RWPE2 (cell line): ENCODE results near the gene OSBP.

ENCODE experiments used
- ATAC-seq: fragments of 200-7000 bp; cut with Tn5 transposase; 3 replicates; pipeline ENCODE4 v1.9.1; 2021; ENCODE audit warnings: low read depth
- DNase-seq: peaks from one replicate; pipeline ENCODE4 v3.0.0-alpha.2; 2020; ENCODE audit warnings: low spot score
- H3K27ac ChIP-seq: fragments of 450-650 bp; 2 replicates; pipeline ENCODE4 v1.5.1; 2017; ENCODE audit warnings: mild to moderate bottlenecking; ENCODE audit not compliant: poor library complexity, severe bottlenecking
- H3K27me3 ChIP-seq: fragments of 250-450 bp; sonication (Bioruptor Pico); 2 replicates; pipeline ENCODE4 v1.5.1; 2021; ENCODE audit warnings: mild to moderate bottlenecking, moderate library complexity; ENCODE audit not compliant: insufficient read depth, poor library complexity, severe bottlenecking
- H3K36me3 ChIP-seq: fragments of 250-450 bp; sonication (Bioruptor Pico); 2 replicates; pipeline ENCODE4 v1.5.1; 2020; ENCODE audit warnings: low read depth, mild to moderate bottlenecking, moderate library complexity
- H3K4me1 ChIP-seq: fragments of 250-450 bp; sonication (Bioruptor Pico); 2 replicates; pipeline ENCODE4 v1.5.1; 2021; ENCODE audit warnings: mild to moderate bottlenecking, moderate library complexity; ENCODE audit not compliant: insufficient read depth, poor library complexity, severe bottlenecking
- H3K4me3 ChIP-seq: fragments of 250-450 bp; sonication (Bioruptor Pico); 2 replicates; pipeline ENCODE4 v1.5.1; 2021; ENCODE audit warnings: mild to moderate bottlenecking, moderate library complexity; ENCODE audit not compliant: severe bottlenecking
- H3K9me3 ChIP-seq: fragments of 250-450 bp; sonication (Bioruptor Pico); 2 replicates; pipeline ENCODE4 v1.5.1; 2021; ENCODE audit warnings: mild to moderate bottlenecking, moderate library complexity; ENCODE audit not compliant: severe bottlenecking
- CTCF ChIP-seq: fragments of 450-650 bp; IDR thresholded peaks from one replicate; pipeline ENCODE4 v1.5.1; 2017; ENCODE audit warnings: mild to moderate bottlenecking, moderate library complexity; ENCODE audit not compliant: poor library complexity, severe bottlenecking

Gene OSBP

GRCh38 chr11:59615120-59615636 is 396 bp downstream of the OSBP start:
- TF ChIP-seq CTCF: no peak

GRCh38 chr11:59614277-59615119 is 1.1 kb downstream of the OSBP start:
- DNase-seq (no peak), ATAC-seq (no peak)
- H3K4me1 ChIP-seq: peaks cover 15% of the 10 kb centered on the region
- peaks cover 42% of the 10 kb centered on the region for H3K36me3 ChIP-seq
- no peak for TF ChIP-seq CTCF
- no peaks in the 10 kb centered on the region for H3K27me3 ChIP-seq
- peak overlapping the region; percentile 59 for H3K27ac ChIP-seq
- no peaks in the 10 kb centered on the region for H3K9me3 ChIP-seq
- peak overlapping the region; percentile 79 for H3K4me3 ChIP-seq

More at GRCh38 chr11:59615120-59615636, 396 bp downstream of the OSBP start:
- ATAC-seq (peak; percentile 25), DNase-seq (peak; percentile 78)
- Histone ChIP-seq H3K27ac (peak overlapping the region; percentile 59), H3K4me3 (peak overlapping the region; percentile 79), H3K9me3 (no peaks in the 10 kb centered on the region), H3K36me3 (peaks cover 35% of the 10 kb centered on the region), H3K27me3 (no peaks in the 10 kb centered on the region), H3K4me1 (peaks cover 15% of the 10 kb centered on the region)

GRCh38 chr11:59611570-59612565 is 3.7 kb downstream of the OSBP start:
- no peaks in the 10 kb centered on the region for H3K9me3 ChIP-seq
- no peak overlapping the region for H3K4me3 ChIP-seq
- H3K27me3 ChIP-seq: no peaks in the 10 kb centered on the region
- no peak for DNase-seq
- peaks cover 68% of the 10 kb centered on the region for H3K36me3 ChIP-seq
- no peak for ATAC-seq
- no peak for TF ChIP-seq CTCF
- H3K27ac ChIP-seq: no peak overlapping the region
- peaks cover 13% of the 10 kb centered on the region for H3K4me1 ChIP-seq

GRCh38 chr11:59610289-59610688 is 5.3 kb downstream of the OSBP start:
- no peak for TF ChIP-seq CTCF
- Histone ChIP-seq H3K4me3 (no peak overlapping the region), H3K4me1 (peaks cover 11% of the 10 kb centered on the region), H3K36me3 (peaks cover 83% of the 10 kb centered on the region), H3K27me3 (no peaks in the 10 kb centered on the region), H3K9me3 (no peaks in the 10 kb centered on the region), H3K27ac (no peak overlapping the region)
- ATAC-seq: no peak
- no peak for DNase-seq
